GM21737 (cell line): ENCODE data around the gene PIEZO2.
A peak's percentile ranks its signal among the peaks of the same experiment; 100 is the strongest.

Experiments used
- ATAC-seq: cut with Tn5 transposase; IDR thresholded peaks from one replicate; pipeline ENCODE4 v1.9.1; 2021; ENCODE audit warnings: mild to moderate bottlenecking, moderate library complexity; ENCODE audit not compliant: unreplicated experiment

PIEZO2 gene

GRCh38 chr18:10900435-10900834, 248.9 kb downstream of the PIEZO2 start:
- ATAC-seq: no peak

GRCh38 chr18:10899481-10899880, 249.9 kb downstream of the PIEZO2 start:
- no peak for ATAC-seq

DNA sequence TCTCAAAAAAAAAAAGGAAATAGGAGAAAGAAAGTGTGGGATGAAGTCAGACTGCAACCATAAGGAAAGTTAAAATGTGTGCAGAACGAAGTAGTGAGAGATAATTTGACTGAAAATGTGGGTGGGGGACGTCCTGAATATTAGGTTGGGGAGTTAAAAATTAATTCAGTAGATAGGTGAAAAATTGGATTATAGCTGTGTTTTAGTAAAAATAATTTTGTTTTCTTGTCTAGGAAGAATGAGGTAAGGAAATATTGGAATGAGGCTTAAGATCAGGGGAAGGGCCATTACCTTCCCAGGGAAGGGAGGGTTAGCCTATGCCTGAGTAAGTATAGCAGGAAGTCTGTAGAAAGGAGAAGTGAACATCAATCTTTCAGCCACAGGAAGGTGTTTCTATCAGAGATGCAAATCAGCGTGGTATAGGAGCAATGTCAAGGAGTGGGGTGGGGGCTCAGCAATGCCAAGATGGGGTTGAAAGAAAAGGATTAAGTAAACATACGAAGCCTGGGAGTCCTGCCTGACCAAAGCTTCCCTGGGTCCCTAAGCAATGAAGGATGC, 250.9 kb downstream of the PIEZO2 start:
- peak; percentile 62 for ATAC-seq

GRCh38 chr18:10896851-10897250, 252.5 kb downstream of the PIEZO2 start:
- ATAC-seq: no peak

GRCh38 chr18:10895976-10896375, 253.4 kb downstream of the PIEZO2 start:
- no peak for ATAC-seq

DNA sequence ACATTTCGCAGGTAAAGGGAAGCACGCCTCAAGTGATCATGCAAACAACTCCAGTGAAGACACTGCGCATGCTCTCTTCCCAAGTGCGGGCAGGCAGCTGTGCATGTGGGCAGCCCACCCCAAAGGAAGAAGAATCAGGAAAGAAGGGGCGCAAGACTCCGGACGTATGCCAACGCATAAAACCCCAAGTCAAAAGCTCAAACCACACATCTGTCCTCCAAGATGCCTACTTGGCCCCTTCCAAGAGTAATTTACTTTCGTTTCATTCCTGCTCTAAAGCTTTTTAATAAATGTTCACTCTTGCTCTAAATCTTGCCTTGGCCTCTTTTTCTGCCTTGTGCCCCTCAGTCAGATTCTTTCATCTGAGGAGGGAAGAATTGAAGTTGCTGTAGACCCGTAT, 254.9 kb downstream of the PIEZO2 start:
- no peak for ATAC-seq

DNA sequence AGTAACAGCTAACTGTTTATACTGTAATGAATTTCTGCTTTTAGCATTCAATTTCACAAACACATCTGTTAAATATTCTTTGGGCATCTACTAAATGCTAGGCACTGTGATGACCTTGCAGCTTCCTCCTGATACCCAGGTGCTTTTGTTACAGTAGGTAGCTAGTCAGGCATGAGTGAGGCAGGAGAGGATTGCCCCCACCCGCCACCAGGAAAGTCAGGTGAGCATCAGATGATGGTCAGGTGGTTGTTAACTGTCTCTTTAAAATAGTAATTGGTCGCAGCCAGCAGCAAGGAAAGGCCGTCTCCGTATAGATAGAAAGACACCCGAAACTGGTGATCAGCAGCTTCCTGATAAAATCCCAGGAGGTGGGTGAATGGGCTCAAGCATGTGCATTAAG, 255.6 kb downstream of the PIEZO2 start:
- no peak for ATAC-seq

DNA sequence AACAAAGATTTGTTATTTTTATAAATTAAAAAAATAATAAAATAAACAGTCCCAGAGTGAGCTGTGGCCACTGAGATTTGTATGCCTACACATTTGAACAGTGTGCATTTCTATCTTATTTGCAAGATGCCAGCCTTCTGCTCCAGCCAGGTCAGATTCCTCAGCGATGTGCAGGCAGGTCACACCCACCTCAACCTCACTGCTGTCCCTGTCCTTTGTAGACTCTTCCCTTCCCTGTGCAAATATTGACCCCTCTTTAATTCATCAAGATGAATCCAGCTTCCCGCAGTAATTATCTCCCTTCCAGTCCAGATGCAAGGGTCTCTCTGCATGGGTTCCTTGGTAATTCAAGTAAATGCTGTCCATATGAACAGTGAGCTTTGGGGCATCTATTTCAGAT, 256.2 kb downstream of the PIEZO2 start:
- ATAC-seq: no peak

DNA sequence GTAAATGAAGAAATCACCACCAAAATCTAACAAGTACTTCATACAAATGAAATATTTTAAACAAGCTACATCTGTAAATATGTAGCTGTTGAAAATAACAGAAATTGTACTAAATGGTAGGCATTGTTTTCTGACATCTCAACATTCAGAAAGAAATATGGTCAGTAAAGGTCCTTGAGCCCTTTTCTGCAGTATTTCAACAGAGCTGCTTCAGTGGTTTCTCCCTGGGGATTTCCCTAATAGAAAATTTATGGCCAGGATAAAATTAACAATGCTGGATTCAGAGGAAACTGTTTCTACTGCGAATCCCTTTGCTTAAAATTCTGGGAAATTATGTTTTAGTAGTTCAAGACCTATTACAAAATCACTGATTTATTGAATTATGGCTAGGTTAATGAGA, 256.6 kb downstream of the PIEZO2 start:
- no peak for ATAC-seq

- no peak for ATAC-seq
Observed at GRCh38 chr18:10890022-10890421, 259.3 kb downstream of the PIEZO2 start.

- ATAC-seq: peak; percentile 82
Observed at GRCh38 chr18:10878703-10879102, 270.7 kb downstream of the PIEZO2 start.

DNA sequence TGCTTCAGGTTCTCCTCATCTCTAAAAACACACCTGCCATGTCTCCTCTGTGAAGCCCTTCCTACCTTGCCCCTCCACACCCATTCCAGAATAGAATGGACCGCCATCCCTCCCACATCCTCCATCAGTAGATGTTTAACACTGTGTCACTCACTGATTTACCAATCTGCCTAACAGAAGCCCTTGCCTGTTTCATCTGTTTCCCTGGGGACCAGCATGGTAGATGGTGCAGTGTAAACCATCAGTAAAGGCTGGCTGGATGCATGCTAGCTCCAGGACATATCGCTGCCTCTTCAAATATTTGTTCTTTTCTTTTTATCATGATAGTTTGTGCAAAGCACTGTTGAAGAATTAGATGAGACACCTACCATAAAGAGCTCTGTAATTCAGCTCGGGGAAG, 271.4 kb downstream of the PIEZO2 start:
- ATAC-seq: no peak

DNA sequence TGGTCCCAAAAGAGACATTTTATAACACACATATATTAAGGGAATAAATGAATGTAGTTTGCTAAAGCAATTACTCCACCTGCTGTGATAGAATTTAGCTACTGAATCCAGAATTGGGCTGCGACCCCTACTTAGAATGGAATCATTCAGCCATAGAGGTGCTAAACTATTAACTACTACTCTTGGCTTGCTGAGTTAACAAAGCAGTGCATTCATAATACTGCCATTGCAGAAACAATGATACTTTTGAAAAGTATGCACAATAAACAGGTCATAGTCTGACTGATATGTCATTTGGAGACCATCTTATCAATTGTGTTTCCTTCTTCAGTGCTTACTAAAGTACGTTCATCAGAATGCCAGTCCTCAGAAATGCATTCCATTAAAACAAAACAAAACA, 273.6 kb downstream of the PIEZO2 start:
- no peak for ATAC-seq

DNA sequence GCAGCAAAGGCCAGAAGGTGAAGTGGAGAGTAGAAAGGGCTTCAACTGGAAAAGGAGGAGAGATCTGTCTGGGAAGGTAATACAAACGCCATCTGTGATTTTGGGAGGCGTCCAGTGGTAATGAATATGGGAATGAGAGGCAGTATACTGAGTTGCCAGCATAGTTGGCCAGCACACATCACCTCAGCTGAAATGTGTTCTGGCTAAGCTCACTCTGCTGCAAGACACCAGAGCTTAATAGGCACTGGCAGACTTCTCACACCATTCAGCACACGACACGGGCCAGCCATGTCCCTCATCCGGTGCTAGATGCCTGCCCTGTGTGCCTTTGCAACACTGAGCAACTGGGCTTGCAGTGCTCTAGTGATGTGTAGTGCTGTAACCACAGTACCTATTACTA, 277.1 kb downstream of the PIEZO2 start:
- ATAC-seq: no peak

- no peak for ATAC-seq
Observed at GRCh38 chr18:10864722-10865121, 284.6 kb downstream of the PIEZO2 start.

DNA sequence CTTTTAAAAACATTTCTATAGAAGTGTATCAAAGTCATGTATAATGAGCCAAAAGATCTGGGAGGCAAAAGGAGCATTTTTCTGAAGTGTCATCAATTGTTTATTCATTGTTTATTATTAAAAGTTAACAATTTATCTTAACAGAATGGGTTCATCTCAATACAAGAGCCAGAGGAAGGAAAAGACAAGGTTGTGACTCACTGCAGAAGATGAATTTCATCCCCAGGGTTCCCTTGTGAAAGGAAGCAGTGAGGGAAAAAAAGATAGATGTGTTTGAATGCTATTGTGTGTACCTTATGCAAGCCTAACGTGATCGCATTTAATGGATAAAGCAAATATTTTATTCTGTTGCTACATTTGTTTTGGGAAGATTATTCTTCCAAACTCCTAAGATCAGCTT, 286.3 kb downstream of the PIEZO2 start:
- ATAC-seq: no peak

DNA sequence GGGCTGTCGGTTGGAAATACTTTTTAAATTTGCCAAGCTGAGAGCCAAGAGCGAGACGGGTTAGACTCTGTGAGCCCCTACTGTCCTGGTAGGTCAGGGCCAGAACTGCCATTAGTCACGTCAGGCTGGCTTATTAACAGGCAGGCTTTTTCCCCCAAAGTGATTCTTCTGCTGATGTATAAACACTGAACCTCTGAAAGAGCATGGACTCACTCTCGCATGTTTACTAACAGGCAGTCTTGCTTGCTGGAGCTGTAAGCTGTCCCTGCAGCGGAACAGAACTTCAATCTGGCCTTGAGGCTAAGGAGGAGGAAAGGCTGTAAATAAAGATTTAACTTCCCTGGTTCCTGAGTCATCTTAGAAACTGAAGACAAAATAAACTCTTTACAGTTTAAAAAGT, 288.4 kb downstream of the PIEZO2 start:
- ATAC-seq: no peak

DNA sequence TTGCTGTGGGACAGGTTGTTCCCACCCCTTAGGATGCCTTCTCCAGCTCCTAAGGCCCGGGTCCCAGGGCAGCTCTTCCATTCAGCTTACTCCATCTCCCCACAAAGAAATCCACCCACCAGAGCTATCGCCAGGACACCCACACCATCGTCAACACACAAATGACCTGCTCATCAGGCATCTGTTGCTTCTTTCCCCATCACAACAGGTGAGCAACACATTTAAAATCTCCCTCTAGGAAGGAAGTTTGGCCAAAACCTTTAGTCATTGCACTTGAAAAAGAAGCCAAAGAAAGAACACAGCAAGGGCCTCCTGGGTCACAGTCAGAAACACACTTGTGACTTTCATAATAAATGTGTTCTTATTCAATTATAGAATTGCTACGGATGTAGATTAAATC, 289.0 kb downstream of the PIEZO2 start:
- ATAC-seq: no peak

- ATAC-seq: no peak
Observed at GRCh38 chr18:10858477-10858876, 290.9 kb downstream of the PIEZO2 start.

- ATAC-seq: no peak
Observed at GRCh38 chr18:10856132-10856531, 293.2 kb downstream of the PIEZO2 start.

- no peak for ATAC-seq
Observed at GRCh38 chr18:10852385-10853303, 296.7 kb downstream of the PIEZO2 start.

DNA sequence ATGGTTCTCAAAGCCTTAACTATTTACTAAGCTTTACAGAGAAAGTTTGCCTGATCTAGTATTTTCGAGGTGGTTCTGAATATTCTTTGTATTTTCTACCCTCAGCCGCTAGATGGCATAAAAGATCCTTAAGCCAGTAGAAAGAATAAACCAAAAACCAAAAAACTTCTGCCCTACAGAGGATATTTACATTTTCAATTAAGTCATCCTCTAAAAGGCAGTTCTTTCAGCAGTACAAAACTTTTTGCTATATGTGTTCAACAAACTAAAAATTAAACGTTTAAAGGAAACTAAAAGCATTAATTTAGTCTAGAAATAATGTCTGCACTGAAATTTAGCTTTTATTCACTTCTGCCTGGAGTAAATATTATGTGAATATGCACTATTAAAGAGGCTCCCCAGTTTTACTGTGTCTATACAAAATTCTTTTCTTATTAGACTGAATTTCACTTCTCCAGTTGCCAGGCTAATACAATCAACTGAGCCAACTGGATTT, 297.5 kb downstream of the PIEZO2 start:
- ATAC-seq: no peak
